DOHH2 (cell line): Measurements from ENCODE around the gene TMEM255B.

Source experiments
- CTCF ChIP-seq: fragments of 200-600 bp; sonication (generic); IDR thresholded peaks from one replicate; pipeline ENCODE4 v1.5.1; 2014; ENCODE audit warnings: antibody characterized with exemption, mild to moderate bottlenecking, low read depth, low read length; ENCODE audit not compliant: poor library complexity, severe bottlenecking
- EZH2phosphoT487 ChIP-seq: fragments of 200-600 bp; sonication (generic); IDR thresholded peaks from 2 replicates; pipeline ENCODE4 v1.6.1; 2017; ENCODE audit warnings: borderline replicate concordance, mild to moderate bottlenecking, antibody characterized with exemption, low read length, moderate library complexity, mixed read lengths

GRCh38 chr13:113862191-113862930, 103.3 kb downstream of the TMEM255B start:
- TF ChIP-seq CTCF (no peak), EZH2phosphoT487 (no peak)
